Parathyroid adenoma (tissue), 2 donors: ENCODE data around the gene AGL.

Source experiments
- H2AFZ ChIP-seq: fragments of 300-600 bp; sonication (generic); one replicate; pipeline ENCODE4 v1.7.0; 2017; ENCODE audit warnings: antibody characterized with exemption, mild to moderate bottlenecking
- H3K27ac ChIP-seq: fragments of 300-600 bp; sonication (generic); one replicate; pipeline ENCODE4 v1.7.0; 2017
- H3K27me3 ChIP-seq: fragments of 300-600 bp; sonication (generic); one replicate; pipeline ENCODE4 v1.7.0; 2017; ENCODE audit warnings: low read length; ENCODE audit not compliant: control insufficient read depth, insufficient read depth
- H3K36me3 ChIP-seq: fragments of 300-600 bp; sonication (generic); one replicate; pipeline ENCODE4 v1.7.0; 2017; ENCODE audit warnings: low read length; ENCODE audit not compliant: control insufficient read depth, insufficient read depth
- H3K4me1 ChIP-seq: fragments of 300-600 bp; sonication (generic); one replicate; pipeline ENCODE4 v1.7.0; 2017; ENCODE audit warnings: control low read depth
- H3K4me2 ChIP-seq: fragments of 300-600 bp; sonication (generic); one replicate; pipeline ENCODE4 v1.7.0; 2017; ENCODE audit warnings: low read length
- H3K4me3 ChIP-seq: fragments of 300-600 bp; sonication (generic); one replicate; pipeline ENCODE4 v1.7.0; 2017; ENCODE audit warnings: low read depth, low read length
- H3K79me2 ChIP-seq: fragments of 300-600 bp; sonication (generic); one replicate; pipeline ENCODE4 v1.7.0; 2017; ENCODE audit warnings: control low read depth
- H3K9ac ChIP-seq: fragments of 300-600 bp; sonication (generic); one replicate; pipeline ENCODE4 v1.7.0; 2017; ENCODE audit warnings: mild to moderate bottlenecking
- H3K9me3 ChIP-seq: fragments of 300-600 bp; sonication (generic); one replicate; pipeline ENCODE4 v1.7.0; 2017; ENCODE audit warnings: low read length; ENCODE audit not compliant: control insufficient read depth
- CTCF ChIP-seq: fragments of 300-600 bp; sonication (generic); IDR thresholded peaks from one replicate; pipeline ENCODE4 v1.7.0; 2017; ENCODE audit warnings: antibody characterized with exemption, mild to moderate bottlenecking
- donor health status: primary hyperparathyroidism.

The AGL gene

GRCh38 chr1:99872063-99872462 lies 21.9 kb downstream of the AGL start:
- Histone ChIP-seq H3K36me3 (no peaks in the 10 kb centered on the region), H2AFZ (no peak overlapping the region), H3K79me2 (no peaks in the 10 kb centered on the region), H3K4me2 (no peak overlapping the region), H3K27ac (no peak overlapping the region), H3K9ac (no peak overlapping the region), H3K4me3 (no peak overlapping the region), H3K9me3 (no peaks in the 10 kb centered on the region), H3K27me3 (no peaks in the 10 kb centered on the region), H3K4me1 (no peaks in the 10 kb centered on the region)
- no peak for TF ChIP-seq CTCF

GRCh38 chr1:99877568-99877967 lies 27.4 kb downstream of the AGL start:
- Histone ChIP-seq H3K9ac (no peak overlapping the region), H3K4me3 (no peak overlapping the region), H3K36me3 (no peaks in the 10 kb centered on the region), H3K9me3 (no peaks in the 10 kb centered on the region), H3K79me2 (no peaks in the 10 kb centered on the region), H3K27ac (no peak overlapping the region), H3K4me1 (no peaks in the 10 kb centered on the region), H2AFZ (no peak overlapping the region), H3K27me3 (no peaks in the 10 kb centered on the region), H3K4me2 (no peak overlapping the region)
- no peak for TF ChIP-seq CTCF

DNA sequence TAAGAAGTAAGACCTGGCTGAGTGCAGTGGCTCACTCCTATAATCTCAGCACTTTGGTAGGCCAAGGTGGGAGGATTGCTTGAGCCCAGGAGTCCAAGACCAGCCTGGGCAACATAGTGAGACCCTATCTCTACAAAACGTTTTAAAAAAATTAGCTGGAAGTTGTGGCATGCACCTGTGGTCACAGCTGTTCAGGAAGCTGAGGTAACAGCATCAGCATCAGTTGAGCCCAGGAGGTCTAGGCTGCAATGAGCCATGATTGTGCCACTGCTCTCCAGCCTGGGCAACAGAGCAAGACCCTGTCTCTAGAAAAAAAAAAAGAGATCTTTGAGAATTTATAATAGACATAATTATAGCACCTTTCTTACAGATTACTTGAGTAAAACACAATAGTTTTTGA lies 36.0 kb downstream of the AGL start:
- Histone ChIP-seq H3K36me3 (no peaks in the 10 kb centered on the region), H2AFZ (no peak overlapping the region), H3K4me3 (no peak overlapping the region), H3K4me2 (no peak overlapping the region), H3K4me1 (no peaks in the 10 kb centered on the region), H3K27ac (no peak overlapping the region), H3K9ac (no peak overlapping the region), H3K27me3 (no peaks in the 10 kb centered on the region), H3K9me3 (no peaks in the 10 kb centered on the region), H3K79me2 (no peaks in the 10 kb centered on the region)
- TF ChIP-seq CTCF, result no peak

DNA sequence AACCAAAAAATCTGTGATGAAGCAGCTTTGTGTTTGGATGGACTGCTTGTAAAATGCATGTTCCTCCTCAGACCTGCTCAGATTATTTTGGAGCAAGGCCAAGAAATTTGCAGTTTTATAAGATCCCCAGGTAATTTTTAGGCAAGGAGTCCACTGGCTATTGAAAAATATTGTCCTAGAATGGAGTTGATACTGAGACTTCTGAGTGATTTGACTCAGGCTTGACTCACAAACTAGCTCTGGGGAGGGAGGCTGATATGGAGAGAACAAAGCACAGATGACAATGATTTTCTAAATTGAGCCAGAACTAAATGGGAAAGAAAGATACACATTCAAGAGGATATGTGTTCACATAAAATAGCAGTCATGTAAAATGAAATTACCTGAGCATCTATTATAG lies 36.7 kb downstream of the AGL start:
- no peaks in the 10 kb centered on the region for H3K27me3 ChIP-seq
- H3K4me1 ChIP-seq, result no peaks in the 10 kb centered on the region
- no peak overlapping the region for H3K4me2 ChIP-seq
- no peak overlapping the region for H3K9ac ChIP-seq
- no peak overlapping the region for H3K27ac ChIP-seq
- H3K9me3 ChIP-seq, result no peaks in the 10 kb centered on the region
- H3K79me2 ChIP-seq, result no peaks in the 10 kb centered on the region
- no peak overlapping the region for H2AFZ ChIP-seq
- no peak overlapping the region for H3K4me3 ChIP-seq
- no peaks in the 10 kb centered on the region for H3K36me3 ChIP-seq
- TF ChIP-seq CTCF, result no peak

- H3K4me2 ChIP-seq, result no peak overlapping the region
- no peaks in the 10 kb centered on the region for H3K79me2 ChIP-seq
- no peak overlapping the region for H3K9ac ChIP-seq
- TF ChIP-seq CTCF, result no peak
- no peaks in the 10 kb centered on the region for H3K27me3 ChIP-seq
- no peak overlapping the region for H2AFZ ChIP-seq
- no peak overlapping the region for H3K27ac ChIP-seq
- no peaks in the 10 kb centered on the region for H3K4me1 ChIP-seq
- H3K4me3 ChIP-seq, result no peak overlapping the region
- no peaks in the 10 kb centered on the region for H3K36me3 ChIP-seq
- no peaks in the 10 kb centered on the region for H3K9me3 ChIP-seq
Observed at GRCh38 chr1:99887890-99888289, 37.7 kb downstream of the AGL start.
